ACHN (cell line): ENCODE data around the gene CD1D.
A peak's percentile ranks its signal among the peaks of the same experiment; 100 is the strongest.
"Not testable (repeated sequence)": the region's sequence is repeated elsewhere in the genome, so short reads cannot be mapped to it uniquely, and the experiment has no call there.

Experiments used
- DNase-seq: peaks from one replicate; pipeline ENCODE4 v3.0.0-alpha.2; 2015
- in situ Hi-C: cut with HindIII; loops from 2 replicates; pipeline ENCODE4 v1.10.0; 2017; ENCODE audit warnings: low sequenced_read_pairs, low pct_ligation_motif_present, low pct_unique_long_range_greater_than_20kb

Gene CD1D

GRCh38 chr1:158163000-158163947 lies 17.4 kb upstream of the CD1D start:
- DNase-seq, result no peak
- in situ Hi-C loops, result no loop called here

GRCh38 chr1:158169105-158169504 lies 11.6 kb upstream of the CD1D start:
- no peak for DNase-seq
- in situ Hi-C loops, result no loop called here

GRCh38 chr1:158175915-158176314 lies 4.8 kb upstream of the CD1D start:
- DNase-seq, in situ Hi-C loops: not testable (repeated sequence)

- no peak for DNase-seq
- in situ Hi-C loops, result no loop called here
These were observed 4.3 kb upstream of the CD1D start for GRCh38 chr1:158176399-158176798.

DNA sequence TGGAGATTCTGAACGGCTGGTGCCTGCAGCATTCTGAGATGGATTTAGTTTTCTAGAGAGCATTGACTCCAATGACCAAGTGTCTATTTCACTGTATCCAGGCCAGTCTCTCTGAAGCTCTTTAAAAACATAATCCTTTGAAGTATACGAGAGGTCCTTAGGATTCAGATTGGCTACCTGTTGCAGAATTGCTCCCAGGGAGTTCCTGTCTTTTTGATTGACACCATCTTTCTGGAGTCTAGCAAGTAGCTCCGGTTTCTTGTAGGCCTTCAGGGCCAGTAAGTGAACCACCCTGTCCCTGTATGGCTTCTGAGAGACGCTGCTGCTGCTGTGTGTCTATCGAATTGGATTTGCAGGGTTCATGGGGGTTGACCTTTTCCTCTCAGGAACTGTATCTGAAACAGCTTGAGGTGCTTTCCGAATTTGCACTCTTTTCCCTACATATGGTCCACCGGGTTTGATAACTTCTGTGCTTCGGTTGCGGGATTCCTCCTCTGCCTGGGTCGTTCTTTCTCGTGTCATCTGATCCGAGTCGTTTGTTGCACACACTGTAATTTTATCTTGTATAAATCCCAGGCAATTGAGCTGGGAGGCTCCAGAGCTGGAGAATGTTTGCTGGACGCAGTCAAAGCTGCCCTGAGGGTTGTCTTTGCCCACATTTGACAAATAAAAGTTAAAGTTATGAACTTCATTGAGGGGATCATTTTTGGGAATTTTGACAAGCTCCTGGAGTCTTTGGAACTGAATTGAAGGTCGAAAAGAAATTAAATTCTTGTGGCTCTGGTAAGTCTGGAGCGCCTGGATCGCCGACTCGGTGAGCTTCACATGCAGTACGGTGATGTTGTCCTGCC lies 3.6 kb upstream of the CD1D start:
- in situ Hi-C loops, DNase-seq: not testable (repeated sequence)

DNA sequence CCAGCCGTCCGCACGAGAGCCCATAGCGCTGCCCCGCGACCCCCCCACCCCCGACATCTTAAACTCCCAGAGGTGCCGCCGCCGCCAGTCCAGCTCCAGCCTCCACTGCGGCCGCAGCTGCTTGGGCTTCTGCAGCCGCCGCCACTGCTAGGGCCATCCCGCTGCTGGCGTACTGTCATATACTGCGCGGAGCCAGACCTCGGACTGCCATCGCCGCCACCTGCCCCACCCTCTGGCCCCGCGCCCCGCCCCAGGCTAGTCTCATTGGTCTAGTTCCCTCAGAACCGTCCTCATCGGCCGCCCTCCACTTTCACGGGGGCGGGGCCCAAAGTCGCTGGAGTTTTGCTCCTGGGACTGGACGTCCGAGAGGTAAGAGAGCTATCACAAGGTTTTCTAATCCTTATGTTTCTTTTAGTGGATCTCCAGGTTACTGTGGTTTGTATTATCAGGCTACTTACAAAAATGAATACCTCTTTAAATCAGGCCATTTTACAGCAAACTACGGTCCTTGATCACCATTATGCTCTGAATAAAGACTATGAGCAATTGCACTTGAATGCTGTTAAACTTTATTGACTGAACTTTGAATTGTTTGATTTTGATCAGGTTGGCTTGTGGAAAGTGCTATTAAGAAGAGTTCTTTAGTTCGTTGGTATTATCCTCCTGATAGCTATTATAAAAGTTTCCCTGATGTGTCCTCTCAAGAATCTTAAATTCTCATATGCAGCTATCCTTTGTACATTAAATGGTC lies 2.8 kb upstream of the CD1D start:
- in situ Hi-C loops, result no loop called here
- DNase-seq, result peak; percentile 86

GRCh38 chr1:158179301-158180041 lies 1.2 kb upstream of the CD1D start:
- no peak for DNase-seq
- in situ Hi-C loops, result no loop called here

DNA sequence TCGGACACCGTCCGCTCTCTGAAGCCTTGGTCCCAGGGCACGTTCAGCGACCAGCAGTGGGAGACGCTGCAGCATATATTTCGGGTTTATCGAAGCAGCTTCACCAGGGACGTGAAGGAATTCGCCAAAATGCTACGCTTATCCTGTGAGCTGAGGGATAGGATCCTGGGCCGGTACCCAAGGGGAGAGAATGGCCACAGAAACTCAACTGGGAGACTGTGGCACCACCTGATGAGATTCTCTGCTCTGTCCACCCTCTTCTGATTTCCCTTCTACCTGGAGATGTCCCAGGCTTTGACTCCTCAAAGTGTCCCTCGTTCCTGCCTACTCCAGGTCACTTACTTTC lies 855 bp downstream of the CD1D start:
- no peak for DNase-seq
- in situ Hi-C loops, result no loop called here

- in situ Hi-C loops, result no loop called here
- no peak for DNase-seq
These were observed 5.1 kb downstream of the CD1D start for GRCh38 chr1:158185770-158186169.

- in situ Hi-C loops, result no loop called here
- no peak for DNase-seq
These were observed 5.5 kb downstream of the CD1D start for GRCh38 chr1:158186180-158186579.

GRCh38 chr1:158188611-158189010 lies 7.9 kb downstream of the CD1D start:
- in situ Hi-C loops, result no loop called here
- DNase-seq, result no peak

DNA sequence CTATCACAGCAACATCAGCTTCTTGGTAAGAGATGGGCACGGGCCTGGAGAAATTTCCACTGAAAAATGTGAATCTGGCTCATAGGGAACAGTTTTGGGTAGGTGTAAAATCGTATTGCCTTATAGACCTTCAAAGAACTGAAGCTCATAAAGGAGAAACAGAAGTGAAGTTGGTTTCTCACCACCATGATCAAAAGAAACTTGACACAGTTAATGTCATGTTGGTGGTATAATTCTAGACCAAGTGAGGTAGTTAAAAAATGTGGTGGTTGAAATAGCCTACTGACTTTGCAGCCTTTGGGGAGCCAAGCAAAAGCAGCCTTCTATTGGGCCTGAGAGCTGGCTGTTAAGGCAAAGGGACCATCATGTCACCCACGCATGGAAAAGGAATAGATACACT lies 8.9 kb downstream of the CD1D start:
- no peak for DNase-seq

DNA sequence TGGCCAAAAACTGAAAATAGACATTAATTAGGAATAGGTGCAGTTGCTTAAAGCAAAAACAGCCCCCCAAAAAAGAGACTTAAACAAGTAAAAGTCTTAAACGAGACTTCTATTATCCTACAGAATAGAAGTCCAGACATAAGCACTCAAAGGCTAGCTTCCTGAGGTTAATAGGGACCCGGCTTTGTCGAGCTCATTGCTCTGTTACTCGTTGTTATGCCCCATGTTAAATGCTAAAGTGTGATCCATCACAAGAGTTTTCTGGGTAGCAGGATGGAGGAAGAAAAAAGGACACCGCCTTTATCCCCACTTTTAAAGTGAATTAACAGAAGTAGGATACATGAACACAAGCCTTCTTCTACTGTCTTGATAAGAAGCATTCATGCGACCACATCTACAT lies 10.6 kb downstream of the CD1D start:
- DNase-seq, result no peak
- in situ Hi-C loops, result no loop called here

More for the DNA sequence above, 8.9 kb downstream of the CD1D start:
- in situ Hi-C loops, result no loop called here

GRCh38 chr1:158196461-158196860 lies 15.8 kb downstream of the CD1D start:
- DNase-seq, result no peak
- in situ Hi-C loops, result no loop called here

- no peak for DNase-seq
- in situ Hi-C loops, result no loop called here
These were observed 19.2 kb downstream of the CD1D start for GRCh38 chr1:158199849-158200248.

DNA sequence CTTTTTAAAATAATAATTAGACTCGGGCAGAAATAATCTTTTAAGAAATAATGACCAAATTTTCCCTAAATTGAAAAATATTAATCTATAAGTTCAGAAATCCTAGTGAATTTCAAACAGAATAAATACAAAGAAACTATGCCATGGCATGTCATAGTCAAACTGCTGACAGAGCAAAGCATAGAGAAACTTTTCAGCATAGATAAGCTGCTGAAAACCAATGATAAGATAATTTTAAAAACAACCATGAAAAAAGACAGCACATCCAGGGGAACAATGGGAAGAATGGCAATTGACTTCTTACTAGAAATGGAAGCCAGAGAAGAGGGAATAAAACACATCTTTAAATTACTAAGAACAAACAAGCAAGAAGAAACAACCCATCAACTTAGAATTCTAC lies 19.8 kb downstream of the CD1D start:
- no peak for DNase-seq
- in situ Hi-C loops, result no loop called here

DNA sequence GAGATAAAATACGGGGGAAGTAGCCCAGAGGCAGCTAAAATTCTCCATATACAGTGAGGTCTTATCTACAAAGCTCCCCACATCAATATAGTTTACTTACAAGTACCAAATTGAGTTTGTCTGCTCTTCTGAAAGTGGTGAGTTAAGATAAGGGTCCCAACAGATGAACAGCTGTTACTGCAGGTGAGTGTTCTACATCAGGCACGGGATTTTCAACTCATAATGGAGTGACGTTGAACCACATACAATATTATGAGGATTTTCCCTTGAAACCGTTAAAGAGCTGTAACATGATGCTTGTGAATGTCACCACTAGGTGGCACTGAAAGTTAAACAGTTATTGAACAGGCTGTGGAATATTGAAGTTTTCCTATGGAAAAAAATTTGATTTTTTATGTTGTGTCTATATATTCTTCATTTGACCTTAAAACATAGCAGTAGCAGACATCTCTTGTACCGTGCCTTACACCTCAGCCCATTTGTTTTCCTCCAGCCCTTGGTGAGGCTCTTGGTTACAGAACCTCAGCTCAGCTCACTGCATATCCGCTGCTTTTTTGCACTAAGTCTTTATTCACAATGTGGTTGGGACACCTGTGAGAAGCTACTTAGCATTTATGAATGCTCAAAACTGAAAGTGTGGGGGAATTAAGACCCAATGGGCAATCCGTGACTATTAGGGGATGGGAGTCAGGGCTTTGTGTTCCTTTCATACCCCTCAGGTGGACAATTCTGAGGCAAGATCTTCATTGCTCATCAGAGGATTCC lies 23.2 kb downstream of the CD1D start:
- DNase-seq, result peak; percentile 73
- in situ Hi-C loops, result no loop called here

GRCh38 chr1:158204458-158204827 lies 23.7 kb downstream of the CD1D start:
- DNase-seq, result no peak
- in situ Hi-C loops, result no loop called here
